MG63 (cell line): ENCODE data around the gene WNT1. TPM values are rescaled to one million over a fixed set of nuclear protein-coding genes. Genes with fewer than 3 reads are reported as not detected.

Experiments
- DNase-seq: peaks from one replicate; pipeline ENCODE4 v3.0.0-alpha.2; 2020
- H3K27me3 ChIP-seq: fragments of 250-450 bp; sonication (Bioruptor Pico); 2 replicates; pipeline ENCODE4 v1.5.1; 2020; ENCODE audit warnings: mild to moderate bottlenecking, moderate library complexity
- H3K36me3 ChIP-seq: fragments of 250-450 bp; sonication (Bioruptor Pico); 2 replicates; pipeline ENCODE4 v1.5.1; 2020; ENCODE audit warnings: mild to moderate bottlenecking, moderate library complexity
- H3K4me3 ChIP-seq: fragments of 250-450 bp; sonication (Bioruptor Pico); 2 replicates; pipeline ENCODE4 v1.5.1; 2020; ENCODE audit warnings: mild to moderate bottlenecking, moderate library complexity
- H3K9me3 ChIP-seq: fragments of 250-450 bp; sonication (Bioruptor Pico); 2 replicates; pipeline ENCODE4 v1.5.1; 2020; ENCODE audit warnings: mild to moderate bottlenecking, moderate library complexity
- total RNA-seq: library from RNA; depleted of rRNA; stranded (reverse); fragments of >200 nt; shearing (Covaris generic); gene quantifications from 2 replicates; pipeline ENCODE4 v1.2.3, GENCODE V29; 2014; ENCODE audit warnings: low replicate concordance

The WNT1 gene
- total RNA-seq, 1 experiment from 2014 or later: not detected

DNA sequence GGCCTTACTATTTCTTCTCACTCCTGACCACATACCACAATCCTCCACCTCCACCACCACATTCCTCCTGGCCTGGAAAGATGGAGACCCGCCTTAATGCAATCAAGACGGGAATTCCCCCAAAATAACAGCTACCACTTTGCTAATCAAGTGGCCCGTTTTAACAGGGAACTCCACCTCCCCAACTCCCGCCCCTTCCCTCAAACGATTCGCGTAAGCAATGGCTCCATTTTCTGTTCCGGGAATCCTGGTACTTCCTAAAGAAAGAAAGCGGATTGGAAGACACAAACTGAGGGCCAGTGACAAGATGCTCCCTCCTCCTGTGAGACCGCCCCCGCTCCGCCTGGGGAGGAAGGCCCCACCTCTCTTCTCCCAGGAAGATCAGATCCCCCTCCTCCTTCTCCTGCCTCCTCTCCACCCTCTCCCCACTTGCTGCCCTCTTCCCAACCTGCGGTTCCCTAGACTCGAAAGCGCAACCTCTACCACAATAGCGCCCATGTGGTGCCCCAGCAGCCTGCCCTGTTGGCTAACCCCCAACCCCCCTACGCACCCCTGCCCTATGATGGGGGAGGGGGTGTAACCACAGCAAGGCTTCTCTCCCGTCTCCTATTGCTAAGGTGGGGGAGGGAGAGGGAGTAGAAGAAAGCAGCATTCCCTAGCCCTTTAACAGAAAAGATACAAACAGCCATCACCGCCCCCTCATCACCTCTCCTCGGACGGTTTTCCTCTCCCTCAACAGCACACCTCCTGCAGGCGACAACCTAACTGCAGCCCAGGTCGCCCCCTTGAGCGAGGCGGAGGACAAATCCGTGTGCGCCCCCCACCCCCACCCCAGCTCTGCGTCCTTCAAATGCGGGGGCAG lies 21.6 kb upstream of the WNT1 start:
- peak; percentile 92 for DNase-seq

DNA sequence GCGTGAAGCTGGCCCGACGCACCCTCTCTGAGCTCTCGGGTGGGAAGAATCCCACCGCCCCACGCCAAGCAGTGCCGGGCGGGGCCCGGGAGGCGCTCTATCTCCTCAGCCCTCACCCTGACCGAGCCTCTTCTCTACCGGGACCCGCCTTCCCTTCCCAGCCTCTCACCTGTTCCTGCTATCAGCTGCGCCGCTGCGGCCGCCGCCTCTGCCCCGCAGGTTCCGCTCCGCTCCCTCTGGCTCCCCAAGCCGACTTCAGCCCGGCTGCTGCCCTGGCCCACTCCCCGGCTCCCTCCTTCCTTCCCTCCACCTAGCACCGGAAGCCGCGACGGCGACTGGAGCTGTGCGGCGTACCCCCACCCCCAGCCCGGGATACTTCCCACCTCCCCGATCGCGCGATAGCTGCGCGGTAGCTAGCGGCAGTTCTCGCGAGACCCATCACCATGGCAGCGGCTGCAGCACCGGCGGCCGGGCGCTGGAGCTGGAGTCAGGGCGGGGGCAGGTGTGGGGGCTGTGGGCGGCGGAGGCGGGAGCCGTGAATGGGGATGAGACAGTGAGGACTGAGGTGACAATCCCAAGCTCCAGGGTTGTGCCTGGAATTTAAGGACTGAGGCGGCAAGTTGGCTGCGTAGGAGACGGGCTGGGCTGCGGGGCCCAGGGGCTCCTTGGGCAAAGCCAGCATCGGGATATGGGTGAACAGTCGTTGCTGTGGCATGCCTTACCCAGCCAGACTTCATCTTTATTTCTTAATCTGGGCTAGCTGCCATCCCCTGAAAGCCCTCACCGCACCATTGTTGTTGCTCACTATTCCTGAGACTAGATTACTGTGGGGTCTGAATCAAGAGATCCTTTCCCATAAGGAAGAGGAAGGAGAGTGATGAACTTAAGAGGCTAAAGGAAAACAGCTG lies 20.7 kb upstream of the WNT1 start, which contains the start of gene ARF3:
ARF3 (minus strand) TSS at position 347 of the 908 bp plus-strand sequence. CDS start 16,392 bp downstream, outside the sequence.
- peak; percentile 96 for DNase-seq
- Histone ChIP-seq H3K36me3 (peaks cover 40% of the 10 kb centered on the region), H3K27me3 (no peaks in the 10 kb centered on the region), H3K4me3 (peak within 1 kb of the TSS; percentile 99), H3K9me3 (no peaks in the 10 kb centered on the region)

More for the DNA sequence above, 21.6 kb upstream of the WNT1 start:
- Histone ChIP-seq H3K36me3 (peaks cover 45% of the 10 kb centered on the region), H3K4me3 (peak overlapping the region; percentile 99), H3K27me3 (no peaks in the 10 kb centered on the region), H3K9me3 (no peaks in the 10 kb centered on the region)

GRCh38 chr12:48958049-48958388 lies 20.1 kb upstream of the WNT1 start:
- no peak for DNase-seq
- H3K4me3 ChIP-seq: peak overlapping the region; percentile 99
- H3K27me3 ChIP-seq: no peaks in the 10 kb centered on the region
- H3K36me3 ChIP-seq: peaks cover 34% of the 10 kb centered on the region
- H3K9me3 ChIP-seq: no peaks in the 10 kb centered on the region

DNA sequence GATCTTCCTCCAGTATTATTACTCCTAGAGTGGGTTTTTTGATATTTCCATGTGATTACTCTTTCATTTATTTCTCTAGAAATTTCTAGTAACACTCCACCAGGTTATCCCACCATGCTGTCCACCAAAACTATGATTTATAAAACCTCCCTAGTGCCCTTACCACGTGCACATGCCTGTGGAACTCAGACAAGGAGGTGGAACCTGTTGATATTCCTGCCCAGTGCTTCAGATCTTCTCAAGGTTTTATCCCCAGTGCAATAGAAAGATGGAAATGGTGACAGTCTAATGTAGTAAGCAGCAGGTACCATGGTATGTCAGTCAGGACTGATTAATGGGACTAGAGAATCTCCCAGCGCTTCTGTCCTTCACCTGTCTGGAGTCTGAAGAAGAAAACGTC lies 17.3 kb upstream of the WNT1 start:
- DNase-seq: no peak
- Histone ChIP-seq H3K36me3 (peaks cover 7% of the 10 kb centered on the region), H3K27me3 (no peaks in the 10 kb centered on the region), H3K4me3 (no peak overlapping the region), H3K9me3 (no peaks in the 10 kb centered on the region)

DNA sequence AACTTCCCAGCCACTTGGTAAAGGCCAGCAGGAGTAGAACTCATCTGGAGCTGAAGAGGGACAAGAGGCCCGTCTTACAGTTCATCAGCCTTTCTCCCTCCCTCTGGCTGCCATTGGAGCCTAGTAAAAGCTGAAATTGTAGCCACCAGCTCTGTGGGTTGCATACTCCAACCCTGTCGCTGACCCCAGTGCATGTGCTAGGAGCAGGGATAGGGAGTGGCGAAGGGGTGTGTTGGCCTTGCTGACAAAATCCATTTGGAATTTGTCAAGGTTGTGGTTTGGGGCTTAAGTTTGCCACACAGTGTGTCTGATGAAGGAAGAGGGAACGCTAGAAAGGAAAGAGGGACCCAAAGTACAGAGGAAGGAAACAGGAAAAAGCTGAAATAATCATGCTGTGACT lies 16.8 kb upstream of the WNT1 start:
- Histone ChIP-seq H3K27me3 (no peaks in the 10 kb centered on the region), H3K9me3 (no peaks in the 10 kb centered on the region), H3K36me3 (peaks cover 3% of the 10 kb centered on the region), H3K4me3 (no peak overlapping the region)
- no peak for DNase-seq

GRCh38 chr12:48961801-48962200 lies 16.3 kb upstream of the WNT1 start:
- Histone ChIP-seq H3K9me3 (no peaks in the 10 kb centered on the region), H3K36me3 (peaks cover 3% of the 10 kb centered on the region), H3K4me3 (no peak overlapping the region), H3K27me3 (no peaks in the 10 kb centered on the region)
- no peak for DNase-seq

GRCh38 chr12:48965298-48965838 lies 12.8 kb upstream of the WNT1 start:
- Histone ChIP-seq H3K4me3 (no peak overlapping the region), H3K9me3 (no peaks in the 10 kb centered on the region), H3K36me3 (no peaks in the 10 kb centered on the region), H3K27me3 (no peaks in the 10 kb centered on the region)
- DNase-seq: no peak

GRCh38 chr12:48966177-48966895 lies 11.8 kb upstream of the WNT1 start:
- Histone ChIP-seq H3K9me3 (no peaks in the 10 kb centered on the region), H3K36me3 (no peaks in the 10 kb centered on the region), H3K27me3 (peaks cover 4% of the 10 kb centered on the region; the same call in 1 of the 2 replicates), H3K4me3 (no peak overlapping the region)
- no peak for DNase-seq

GRCh38 chr12:48967991-48968390 lies 10.1 kb upstream of the WNT1 start:
- H3K36me3 ChIP-seq: no peaks in the 10 kb centered on the region
- H3K9me3 ChIP-seq: no peaks in the 10 kb centered on the region
- H3K4me3 ChIP-seq: no peak overlapping the region
- H3K27me3 ChIP-seq: peaks cover 8% of the 10 kb centered on the region; the same call in 1 of the 2 replicates
- DNase-seq: no peak

DNA sequence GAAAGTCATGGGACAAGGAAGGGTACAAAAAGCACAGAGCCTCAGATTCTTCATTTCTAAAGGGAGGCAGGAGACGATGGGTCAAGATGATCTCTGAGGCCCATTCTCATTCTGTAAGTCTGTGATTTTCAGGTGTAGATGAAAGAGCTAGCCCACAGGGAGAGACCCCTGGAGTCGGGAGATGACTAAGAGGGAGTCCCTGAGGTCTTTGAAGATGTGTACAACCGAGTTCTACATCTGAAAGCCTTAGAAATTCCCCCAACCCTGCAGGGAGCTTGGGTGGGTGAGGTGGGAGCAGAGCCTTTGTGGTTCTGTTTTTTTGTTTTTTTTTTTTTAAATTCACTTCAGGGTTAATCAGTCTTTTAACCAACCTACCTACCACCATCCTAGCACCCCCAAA lies 9.7 kb upstream of the WNT1 start:
- H3K36me3 ChIP-seq: no peaks in the 10 kb centered on the region
- peaks cover 8% of the 10 kb centered on the region; the same call in 1 of the 2 replicates for H3K27me3 ChIP-seq
- H3K9me3 ChIP-seq: no peaks in the 10 kb centered on the region
- H3K4me3 ChIP-seq: no peak overlapping the region
- DNase-seq: no peak

- Histone ChIP-seq H3K9me3 (no peaks in the 10 kb centered on the region), H3K4me3 (no peak overlapping the region), H3K27me3 (peaks cover 8% of the 10 kb centered on the region; the same call in 1 of the 2 replicates), H3K36me3 (no peaks in the 10 kb centered on the region)
- DNase-seq: no peak
These were observed 8.9 kb upstream of the WNT1 start for GRCh38 chr12:48969160-48969771.

DNA sequence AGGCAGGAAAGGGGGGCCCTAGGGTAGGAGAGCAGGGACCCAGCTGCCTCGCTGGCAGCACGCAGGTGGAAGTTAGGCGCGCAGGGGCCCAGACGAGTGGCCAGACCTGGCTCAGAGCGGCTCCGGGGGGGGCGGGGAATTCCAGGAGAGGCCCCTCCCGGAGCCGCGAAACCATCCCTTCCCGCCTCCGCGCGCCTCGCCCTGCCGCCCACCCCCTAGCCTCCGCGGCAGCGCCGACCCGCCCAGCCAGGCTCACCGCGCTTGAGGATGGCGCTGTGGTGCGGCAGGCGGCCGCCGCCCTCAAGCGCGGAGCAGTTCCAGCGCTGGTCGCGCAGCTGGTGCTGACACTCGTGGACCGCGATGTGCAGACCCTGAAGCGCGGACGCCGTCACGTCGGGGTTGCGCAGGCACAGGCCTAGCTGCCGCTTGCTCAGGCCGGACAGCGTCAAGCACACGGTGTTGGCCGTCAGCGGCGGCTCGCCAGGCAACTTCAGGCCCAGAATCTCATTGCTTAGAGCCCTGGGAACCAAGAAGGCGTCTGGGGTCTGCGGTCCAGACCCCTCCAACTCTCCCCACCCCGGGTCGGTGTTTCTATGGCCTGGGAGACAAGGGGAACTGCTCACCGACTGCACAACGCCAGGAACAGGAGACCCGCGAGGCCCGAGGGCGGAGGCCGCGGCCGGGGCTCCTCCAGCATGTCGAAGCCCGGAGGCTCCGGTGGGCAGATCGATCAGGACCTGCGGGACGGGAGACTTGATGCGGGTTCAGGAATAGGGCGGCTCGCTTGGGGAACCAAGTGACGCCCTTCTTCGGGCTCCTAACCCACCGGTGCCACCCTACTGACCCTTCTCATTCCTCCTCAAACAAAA lies 8.1 kb upstream of the WNT1 start:
- Histone ChIP-seq H3K36me3 (no peaks in the 10 kb centered on the region), H3K9me3 (no peaks in the 10 kb centered on the region), H3K27me3 (peaks cover 8% of the 10 kb centered on the region; the same call in 1 of the 2 replicates), H3K4me3 (no peak overlapping the region)
- DNase-seq: no peak

DNA sequence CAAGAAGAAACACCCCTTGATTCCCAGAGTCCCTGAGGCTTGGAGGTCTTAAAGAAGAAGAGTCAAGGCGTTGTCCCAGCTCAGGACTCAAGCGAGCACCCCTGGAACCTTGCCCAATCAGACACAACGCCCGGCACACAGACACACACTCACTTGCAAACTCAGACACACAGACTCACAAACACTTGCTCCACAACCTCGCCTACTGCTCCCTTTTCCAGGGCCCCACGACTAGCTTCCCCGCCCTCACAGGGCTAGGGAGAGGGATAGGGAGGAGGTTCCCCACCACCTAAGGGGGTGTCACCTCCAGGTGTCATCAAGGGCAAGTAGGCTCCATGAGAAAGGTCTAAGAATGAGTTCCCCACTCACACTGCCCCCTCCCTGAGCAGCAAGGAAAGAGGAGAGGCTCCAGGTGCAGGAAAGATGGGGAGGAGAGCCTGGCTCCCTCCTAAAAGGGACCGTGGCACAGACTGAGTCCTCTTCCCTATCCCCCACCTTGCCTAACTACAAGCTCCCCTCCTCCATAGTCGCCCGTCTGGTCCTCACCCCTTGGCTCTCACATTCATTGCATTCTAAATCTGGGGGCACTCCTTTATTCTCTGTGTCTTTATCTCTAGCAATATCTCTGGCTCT lies 7.3 kb upstream of the WNT1 start:
- H3K27me3 ChIP-seq: peaks cover 8% of the 10 kb centered on the region; the same call in 1 of the 2 replicates
- no peak for DNase-seq
- peak overlapping the region; percentile 39 for H3K4me3 ChIP-seq
- H3K36me3 ChIP-seq: no peaks in the 10 kb centered on the region
- no peaks in the 10 kb centered on the region for H3K9me3 ChIP-seq

DNA sequence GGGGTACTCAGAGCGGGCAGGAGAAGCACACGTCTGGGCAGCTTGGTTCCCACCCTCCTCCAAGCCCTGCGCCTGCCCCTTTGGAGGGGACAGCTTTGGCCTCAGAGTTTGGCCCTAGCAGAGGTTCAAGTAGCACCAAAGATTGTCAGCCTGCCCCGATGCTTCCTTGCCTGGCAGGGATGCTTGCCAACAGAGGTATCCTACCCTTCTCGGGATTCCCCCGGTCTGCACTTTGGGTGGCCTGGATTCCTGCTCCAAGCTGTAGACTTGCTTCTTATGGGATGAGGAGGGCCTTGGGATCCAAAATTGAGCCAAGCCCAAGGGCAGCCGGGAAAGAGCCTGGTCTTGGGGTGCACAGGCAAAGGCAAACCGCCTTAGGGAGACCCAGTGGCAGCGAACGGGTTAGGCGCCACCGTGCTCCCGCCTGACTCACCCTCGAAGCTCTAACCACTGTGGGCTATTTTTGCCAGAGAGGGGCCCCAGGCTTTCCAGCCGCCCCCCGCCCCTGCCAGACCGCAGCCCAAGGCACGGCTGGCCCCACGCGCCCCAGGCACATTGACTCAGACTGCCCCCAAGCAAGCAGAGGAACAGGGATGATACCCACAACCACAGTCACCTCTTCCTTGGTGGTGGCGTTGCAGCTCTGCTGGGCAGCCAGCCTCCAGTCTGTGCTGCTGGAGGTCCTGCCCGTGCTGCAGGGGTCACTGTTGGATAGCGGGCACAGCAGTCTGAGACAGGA lies 5.7 kb upstream of the WNT1 start:
- Histone ChIP-seq H3K4me3 (no peak overlapping the region), H3K9me3 (no peaks in the 10 kb centered on the region), H3K36me3 (no peaks in the 10 kb centered on the region), H3K27me3 (peaks cover 8% of the 10 kb centered on the region; the same call in 1 of the 2 replicates)
- DNase-seq: no peak
